H54 (cell line): ENCODE measurements around the gene PCDHB2.
"Not testable (repeated sequence)": the region's sequence is repeated elsewhere in the genome, so short reads cannot be mapped to it uniquely, and the experiment has no call there.

Experiments
- DNase-seq: peaks from one replicate; pipeline ENCODE4 v3.0.0; 2011; ENCODE audit warnings: low spot score, mixed read lengths; ENCODE audit not compliant: insufficient read length
- FAIRE-seq: peaks from 3 replicates; lab custom pipeline; 2011; peaks lifted over from hg19 to GRCh38; lab: Jason Lieb, UNC
- POLR2A ChIP-seq: IDR thresholded peaks from 2 replicates; pipeline ENCODE4 v1.6.1; 2011; ENCODE audit warnings: low read depth, mild to moderate bottlenecking, low read length

PCDHB2 gene

GRCh38 chr5:141119250-141119649 is 24.8 kb downstream of the PCDHB2 start:
- no peak for TF ChIP-seq POLR2A
- no peak for DNase-seq
- no peak for FAIRE-seq

GRCh38 chr5:141121563-141121962 is 27.1 kb downstream of the PCDHB2 start, which contains the start of gene PCDHB4:
PCDHB4 (plus strand) TSS chr5:141121818; CDS start chr5:141121999, 181 bp downstream.
- DNase-seq (no peak), FAIRE-seq (no peak)
- no peak for TF ChIP-seq POLR2A

GRCh38 chr5:141121985-141122384 is 27.6 kb downstream of the PCDHB2 start:
- FAIRE-seq: no peak
- no peak for TF ChIP-seq POLR2A
- DNase-seq: no peak

- not testable (repeated sequence) for FAIRE-seq
Measured at GRCh38 chr5:141123396-141124135, 29.2 kb downstream of the PCDHB2 start.

GRCh38 chr5:141127305-141127704 is 32.9 kb downstream of the PCDHB2 start:
- no peak for FAIRE-seq

More at GRCh38 chr5:141123396-141124135, 29.2 kb downstream of the PCDHB2 start:
- DNase-seq: not testable (repeated sequence)

GRCh38 chr5:141135030-141135717 is 40.8 kb downstream of the PCDHB2 start, which contains the start of gene PCDHB5:
PCDHB5 (plus strand) TSS chr5:141135206; CDS start chr5:141135435, 229 bp downstream.
- DNase-seq (peak; percentile 35), FAIRE-seq (peak; percentile 89)
- TF ChIP-seq POLR2A: no peak

More at GRCh38 chr5:141127305-141127704, 32.9 kb downstream of the PCDHB2 start:
- TF ChIP-seq POLR2A: no peak
- DNase-seq: no peak

GRCh38 chr5:141135718-141136266 is 41.4 kb downstream of the PCDHB2 start:
- no peak for TF ChIP-seq POLR2A
- FAIRE-seq (no peak), DNase-seq (no peak)

- FAIRE-seq, DNase-seq: not testable (repeated sequence)
Measured at GRCh38 chr5:141137346-141137745, 42.9 kb downstream of the PCDHB2 start.
